Ishikawa (cell line): ENCODE data around the gene ZNF451.

Experiments
- CEBPB ChIP-seq: IDR thresholded peaks from 2 replicates; pipeline ENCODE4 v1.6.1; 2012
- CREB1 ChIP-seq: IDR thresholded peaks from 2 replicates; pipeline ENCODE4 v1.6.1; 2012; ENCODE audit warnings: low read depth
- EGR1 ChIP-seq: IDR thresholded peaks from 2 replicates; pipeline ENCODE4 v1.6.1; 2012
- EP300 ChIP-seq: IDR thresholded peaks from 2 replicates; pipeline ENCODE4 v1.6.1; 2012; ENCODE audit warnings: borderline replicate concordance
- FOXM1 ChIP-seq: IDR thresholded peaks from 2 replicates; pipeline ENCODE4 v1.6.1; 2012; ENCODE audit warnings: low read depth, borderline replicate concordance
- NFIC ChIP-seq: IDR thresholded peaks from 2 replicates; pipeline ENCODE4 v1.6.1; 2012
- RAD21 ChIP-seq: IDR thresholded peaks from 2 replicates; pipeline ENCODE4 v1.6.1; 2012; ENCODE audit warnings: low read depth
- TAF1 ChIP-seq: IDR thresholded peaks from 2 replicates; pipeline ENCODE4 v1.6.1; 2012; ENCODE audit warnings: low read depth, mild to moderate bottlenecking
- TCF12 ChIP-seq: IDR thresholded peaks from 2 replicates; pipeline ENCODE4 v1.6.1; 2012; ENCODE audit warnings: low read depth
- TEAD4 ChIP-seq: IDR thresholded peaks from 2 replicates; pipeline ENCODE4 v1.6.1; 2012
- YY1 ChIP-seq: IDR thresholded peaks from 2 replicates; pipeline ENCODE4 v1.6.1; 2012; ENCODE audit warnings: low read depth
- ZBTB7A ChIP-seq: IDR thresholded peaks from 2 replicates; pipeline ENCODE4 v1.6.1; 2012; ENCODE audit warnings: low read depth
- TF ChIP-seq, protein P1 (sequence below): IDR thresholded peaks from 2 replicates; pipeline ENCODE4 v1.6.1; 2012; ENCODE audit warnings: low read depth, mild to moderate bottlenecking
- TF ChIP-seq, protein P2 (sequence below): IDR thresholded peaks from 2 replicates; pipeline ENCODE4 v1.6.1; 2012
- TF ChIP-seq, protein P3 (sequence below): IDR thresholded peaks from 2 replicates; pipeline ENCODE4 v1.6.1; 2012

Gene ZNF451

DNA sequence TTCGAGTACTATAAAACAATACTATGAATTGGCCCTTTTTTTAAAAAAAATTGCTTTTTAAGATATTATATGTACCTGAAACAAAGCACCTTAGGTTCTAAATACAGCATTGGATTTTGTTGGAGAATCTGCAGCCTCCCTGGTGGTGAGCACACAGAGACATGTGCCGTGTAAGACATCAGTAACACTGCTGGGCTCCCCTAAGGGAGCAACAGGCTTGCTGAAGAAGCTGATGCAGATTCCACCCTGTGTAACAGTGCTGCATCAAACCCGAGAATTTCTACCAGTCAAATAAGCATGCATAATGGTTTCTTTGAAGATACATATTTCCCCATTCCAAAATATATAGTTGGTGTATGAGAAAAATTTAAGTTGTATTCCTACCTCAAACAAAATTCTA, 26.1 kb upstream of the ZNF451 start:
- TF ChIP-seq, protein P1, sequence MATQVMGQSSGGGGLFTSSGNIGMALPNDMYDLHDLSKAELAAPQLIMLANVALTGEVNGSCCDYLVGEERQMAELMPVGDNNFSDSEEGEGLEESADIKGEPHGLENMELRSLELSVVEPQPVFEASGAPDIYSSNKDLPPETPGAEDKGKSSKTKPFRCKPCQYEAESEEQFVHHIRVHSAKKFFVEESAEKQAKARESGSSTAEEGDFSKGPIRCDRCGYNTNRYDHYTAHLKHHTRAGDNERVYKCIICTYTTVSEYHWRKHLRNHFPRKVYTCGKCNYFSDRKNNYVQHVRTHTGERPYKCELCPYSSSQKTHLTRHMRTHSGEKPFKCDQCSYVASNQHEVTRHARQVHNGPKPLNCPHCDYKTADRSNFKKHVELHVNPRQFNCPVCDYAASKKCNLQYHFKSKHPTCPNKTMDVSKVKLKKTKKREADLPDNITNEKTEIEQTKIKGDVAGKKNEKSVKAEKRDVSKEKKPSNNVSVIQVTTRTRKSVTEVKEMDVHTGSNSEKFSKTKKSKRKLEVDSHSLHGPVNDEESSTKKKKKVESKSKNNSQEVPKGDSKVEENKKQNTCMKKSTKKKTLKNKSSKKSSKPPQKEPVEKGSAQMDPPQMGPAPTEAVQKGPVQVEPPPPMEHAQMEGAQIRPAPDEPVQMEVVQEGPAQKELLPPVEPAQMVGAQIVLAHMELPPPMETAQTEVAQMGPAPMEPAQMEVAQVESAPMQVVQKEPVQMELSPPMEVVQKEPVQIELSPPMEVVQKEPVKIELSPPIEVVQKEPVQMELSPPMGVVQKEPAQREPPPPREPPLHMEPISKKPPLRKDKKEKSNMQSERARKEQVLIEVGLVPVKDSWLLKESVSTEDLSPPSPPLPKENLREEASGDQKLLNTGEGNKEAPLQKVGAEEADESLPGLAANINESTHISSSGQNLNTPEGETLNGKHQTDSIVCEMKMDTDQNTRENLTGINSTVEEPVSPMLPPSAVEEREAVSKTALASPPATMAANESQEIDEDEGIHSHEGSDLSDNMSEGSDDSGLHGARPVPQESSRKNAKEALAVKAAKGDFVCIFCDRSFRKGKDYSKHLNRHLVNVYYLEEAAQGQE = no peak
- TF ChIP-seq, protein P2, sequence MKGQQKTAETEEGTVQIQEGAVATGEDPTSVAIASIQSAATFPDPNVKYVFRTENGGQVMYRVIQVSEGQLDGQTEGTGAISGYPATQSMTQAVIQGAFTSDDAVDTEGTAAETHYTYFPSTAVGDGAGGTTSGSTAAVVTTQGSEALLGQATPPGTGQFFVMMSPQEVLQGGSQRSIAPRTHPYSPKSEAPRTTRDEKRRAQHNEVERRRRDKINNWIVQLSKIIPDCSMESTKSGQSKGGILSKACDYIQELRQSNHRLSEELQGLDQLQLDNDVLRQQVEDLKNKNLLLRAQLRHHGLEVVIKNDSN = no peak
- no peak for TF ChIP-seq NFIC

DNA sequence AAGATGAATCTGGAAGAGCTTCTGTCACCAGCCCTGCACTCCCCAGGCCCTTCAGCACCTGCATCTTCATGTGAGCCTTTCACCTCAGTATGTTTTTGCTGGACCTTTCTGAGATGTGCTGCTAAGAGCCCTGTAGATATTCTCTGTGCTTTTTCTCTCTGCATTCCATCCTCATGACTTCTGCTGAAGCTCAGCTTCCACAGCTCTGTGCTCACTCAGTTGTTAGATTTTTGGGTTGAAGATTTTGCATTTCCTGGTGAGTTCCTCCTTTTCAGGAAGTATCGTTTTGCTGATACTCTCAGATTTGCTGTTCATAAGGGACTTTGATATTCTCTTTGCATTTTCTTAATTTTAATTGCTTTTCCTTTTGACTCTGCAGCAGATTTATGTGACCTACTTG, 25.2 kb upstream of the ZNF451 start:
- TF ChIP-seq CREB1 (no peak), TAF1 (no peak), TCF12 (no peak), CEBPB (no peak), NFIC (no peak), TEAD4 (no peak)

DNA sequence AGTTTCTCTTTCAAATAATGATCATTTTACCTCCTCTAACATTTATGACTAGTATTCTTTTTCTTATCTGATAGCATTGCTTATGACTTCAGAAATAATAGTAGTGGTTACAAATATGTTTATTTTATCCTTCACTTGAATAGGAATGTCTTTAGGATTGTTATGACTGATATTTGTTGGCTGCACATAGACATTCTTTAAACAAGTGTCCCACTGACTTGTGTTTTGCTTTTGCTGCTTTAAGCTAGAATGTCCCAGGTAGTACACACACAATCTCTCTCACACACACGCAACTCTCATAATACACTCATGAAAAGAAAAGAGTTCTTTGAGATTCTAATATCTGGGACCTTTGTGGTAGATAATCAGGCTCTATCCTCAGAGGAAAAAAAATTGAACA, 21.9 kb upstream of the ZNF451 start:
- TF ChIP-seq EGR1 = no peak
- TF ChIP-seq, protein P1 = no peak
- TF ChIP-seq CREB1 = no peak
- TF ChIP-seq, protein P3, sequence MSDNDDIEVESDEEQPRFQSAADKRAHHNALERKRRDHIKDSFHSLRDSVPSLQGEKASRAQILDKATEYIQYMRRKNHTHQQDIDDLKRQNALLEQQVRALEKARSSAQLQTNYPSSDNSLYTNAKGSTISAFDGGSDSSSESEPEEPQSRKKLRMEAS = no peak
- no peak for TF ChIP-seq NFIC
- TF ChIP-seq CEBPB = no peak
- no peak for TF ChIP-seq TAF1
- TF ChIP-seq TEAD4 = no peak
- no peak for TF ChIP-seq ZBTB7A
- no peak for TF ChIP-seq YY1
- TF ChIP-seq, protein P2 = no peak
- no peak for TF ChIP-seq EP300
- no peak for TF ChIP-seq FOXM1
- TF ChIP-seq RAD21 = no peak
- TF ChIP-seq TCF12 = no peak

DNA sequence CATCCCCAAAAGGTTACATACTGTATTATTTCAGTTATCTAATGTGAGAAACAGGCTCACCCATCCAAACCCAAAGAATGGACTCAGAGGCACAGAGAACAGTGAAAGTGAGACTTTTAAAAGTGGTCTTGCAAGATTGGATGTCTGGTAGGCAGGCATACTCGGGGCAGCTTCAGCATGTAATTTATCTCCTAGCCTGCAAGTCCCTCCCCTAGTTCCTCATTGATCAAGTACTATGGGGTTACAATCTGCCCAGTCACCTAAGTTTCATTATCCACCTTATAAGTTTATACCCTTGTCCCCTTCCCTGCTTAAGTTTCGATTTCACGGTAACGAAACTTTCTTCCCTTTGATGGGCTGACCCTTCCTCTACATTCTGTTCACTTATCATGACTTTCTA, 20.8 kb upstream of the ZNF451 start:
- TF ChIP-seq, protein P1 = no peak
- TF ChIP-seq FOXM1 = no peak
- TF ChIP-seq YY1 = no peak
- TF ChIP-seq NFIC = no peak
- no peak for TF ChIP-seq ZBTB7A
- no peak for TF ChIP-seq TAF1
- TF ChIP-seq RAD21 = no peak
- TF ChIP-seq CREB1 = no peak
- TF ChIP-seq, protein P3 = no peak
- no peak for TF ChIP-seq TEAD4
- TF ChIP-seq, protein P2 = no peak
- no peak for TF ChIP-seq CEBPB
- TF ChIP-seq EGR1 = no peak
- no peak for TF ChIP-seq TCF12
- TF ChIP-seq EP300 = no peak
